Measurements from ENCODE around the gene TNPO2. TPM values are rescaled to one million over a fixed set of nuclear protein-coding genes. Genes with fewer than 3 reads are reported as not detected.
"Not testable (repeated sequence)": the region's sequence is repeated elsewhere in the genome, so short reads cannot be mapped to it uniquely, and the experiment has no call there.

The TNPO2 gene
- total RNA-seq, 4 donors from 2014 or later = 56.1 to 120 (median 77.6) TPM

GRCh38 chr19:12681074-12681987, 42.4 kb downstream of the TNPO2 start, which contains the start of gene DHPS:
Gene DHPS (minus strand): TSS chr19:12681880. CDS start chr19:12681766, 114 bp downstream.
- H3K27me3 ChIP-seq = no peaks in the 10 kb centered on the region
- no peaks in the 10 kb centered on the region for H3K9me3 ChIP-seq
- TF ChIP-seq POLR2A (IDR thresholded peaks at IDR 0.05) (peak; percentile 19 to 35), EP300 (IDR thresholded peaks at IDR 0.05) (peak; percentile 82 to 89), CTCF (IDR thresholded peaks at IDR 0.05) (peak in 2 of 5 experiments; percentile 15 to 34)
- peak within 1 kb of the TSS; percentile 86 to 99 (median 96) for H3K27ac ChIP-seq
- H3K36me3 ChIP-seq = peaks cover 5 to 38% (median 7%) of the 10 kb centered on the region in 3 donors
- peak; percentile 85 to 95 for DNase-seq (ENCODE audit: low spot score in 2 of 2)
- 0 to 1% methylated on average over 38 to 68 of the region's 68 CpGs for WGBS, 2 donors
- peaks cover 0 to 30% (median 4%) of the 10 kb centered on the region in 4 donors for H3K4me1 ChIP-seq
- H3K4me3 ChIP-seq = peak within 1 kb of the TSS; percentile 73 to 99 (median 95)

GRCh38 chr19:12680034-12680433, 43.7 kb downstream of the TNPO2 start:
- Histone ChIP-seq H3K27me3 (no peaks in the 10 kb centered on the region), H3K27ac (no peak overlapping the region), H3K4me3 (no peak overlapping the region), H3K4me1 (peaks cover 0 to 32% (median 4%) of the 10 kb centered on the region in 4 donors), H3K36me3 (peaks cover 5 to 51% (median 7%) of the 10 kb centered on the region in 3 donors), H3K9me3 (no peaks in the 10 kb centered on the region)
- TF ChIP-seq EP300 (IDR thresholded peaks at IDR 0.05) (no peak), CTCF (IDR thresholded peaks at IDR 0.05) (no peak), POLR2A (IDR thresholded peaks at IDR 0.05) (no peak)
- DNase-seq (ENCODE audit: low spot score in 2 of 2) = no peak
- 91 to 94% methylated on average over 9 of the region's 9 CpGs for WGBS, 2 donors

- WGBS, 2 donors = 88 to 93% methylated on average over 5 of the region's 5 CpGs
- not testable (repeated sequence) for H3K27me3 ChIP-seq; DNase-seq (ENCODE audit: low spot score in 2 of 2)
Measured at GRCh38 chr19:12678039-12678438, 45.7 kb downstream of the TNPO2 start.

GRCh38 chr19:12676928-12677327, 46.8 kb downstream of the TNPO2 start:
- Histone ChIP-seq H3K9me3 (no peaks in the 10 kb centered on the region), H3K36me3 (peaks cover 10 to 82% (median 10%) of the 10 kb centered on the region in 3 donors), H3K4me3 (no peak overlapping the region), H3K4me1 (peaks cover 0 to 28% (median 2%) of the 10 kb centered on the region in 4 donors), H3K27me3 (no peaks in the 10 kb centered on the region), H3K27ac (no peak overlapping the region)
- WGBS, 2 donors = 85 to 88% methylated on average over 10 to 11 of the region's 12 CpGs
- TF ChIP-seq CTCF (IDR thresholded peaks at IDR 0.05) (no peak), POLR2A (IDR thresholded peaks at IDR 0.05) (no peak), EP300 (IDR thresholded peaks at IDR 0.05) (no peak)
- DNase-seq (ENCODE audit: low spot score in 2 of 2) = no peak

More at GRCh38 chr19:12678039-12678438, 45.7 kb downstream of the TNPO2 start:
- H3K9me3 ChIP-seq, H3K4me3 ChIP-seq, H3K27ac ChIP-seq: not testable (repeated sequence)
- peaks cover 0 to 32% (median 4%) of the 10 kb centered on the region in 4 donors for H3K4me1 ChIP-seq
- H3K36me3 ChIP-seq = peaks cover 10 to 71% (median 10%) of the 10 kb centered on the region in 3 donors

GRCh38 chr19:12676384-12676792, 47.3 kb downstream of the TNPO2 start:
- 8 to 27% methylated on average over 4 of the region's 4 CpGs for WGBS, 2 donors
- DNase-seq (ENCODE audit: low spot score in 2 of 2) = peak; percentile 70 to 88
- Histone ChIP-seq H3K36me3 (peaks cover 10 to 86% (median 10%) of the 10 kb centered on the region in 3 donors), H3K9me3 (no peaks in the 10 kb centered on the region), H3K4me3 (no peak overlapping the region), H3K27me3 (no peaks in the 10 kb centered on the region), H3K27ac (no peak overlapping the region), H3K4me1 (peaks cover 0 to 28% (median 2%) of the 10 kb centered on the region in 4 donors)
- no peak for TF ChIP-seq POLR2A (IDR thresholded peaks at IDR 0.05)
- TF ChIP-seq CTCF (IDR thresholded peaks at IDR 0.05) = peak; percentile 76 to 86 (median 79)
- no peak for TF ChIP-seq EP300 (IDR thresholded peaks at IDR 0.05)

Measured in tibial nerve (tissue), 4 donors.